ENCODE data around the gene NOG.
A peak's percentile ranks its signal among the peaks of the same experiment; 100 is the strongest.

NOG gene

GRCh38 chr17:56587298-56587697 lies 6.2 kb upstream of the NOG start:
- in situ Hi-C loops (cut with HindIII; ENCODE audit: low pct_unique_long_range_greater_than_20kb, low sequenced_read_pairs) = no loop called here
- no peak for DNase-seq (ENCODE audit: low read depth in 1 of 2, low spot score in 1 of 2)
- no peak for TF ChIP-seq JUND (IDR thresholded peaks at IDR 0.05; ENCODE audit: low read depth)

GRCh38 chr17:56592487-56593085 lies 913 bp upstream of the NOG start:
- in situ Hi-C loops (cut with HindIII; ENCODE audit: low pct_unique_long_range_greater_than_20kb, low sequenced_read_pairs) = no loop called here
- TF ChIP-seq JUND (IDR thresholded peaks at IDR 0.05; ENCODE audit: low read depth) = no peak
- DNase-seq (ENCODE audit: low read depth in 1 of 2, low spot score in 1 of 2) = peak; percentile 52 to 67

- peak; percentile 44 to 51 for DNase-seq (ENCODE audit: low read depth in 1 of 2, low spot score in 1 of 2)
- in situ Hi-C loops (cut with HindIII; ENCODE audit: low pct_unique_long_range_greater_than_20kb, low sequenced_read_pairs) = no loop called here
- TF ChIP-seq JUND (IDR thresholded peaks at IDR 0.05; ENCODE audit: low read depth) = no peak
Measured at GRCh38 chr17:56593086-56593645, 333 bp upstream of the NOG start.

GRCh38 chr17:56594320-56595107 lies 1.0 kb downstream of the NOG start:
- TF ChIP-seq JUND (IDR thresholded peaks at IDR 0.05; ENCODE audit: low read depth) = no peak
- peak; percentile 15 to 30 for DNase-seq (ENCODE audit: low read depth in 1 of 2, low spot score in 1 of 2)
- in situ Hi-C loops (cut with HindIII; ENCODE audit: low pct_unique_long_range_greater_than_20kb, low sequenced_read_pairs) = no loop called here

GRCh38 chr17:56595108-56595418 lies 1.6 kb downstream of the NOG start:
- no peak for TF ChIP-seq JUND (IDR thresholded peaks at IDR 0.05; ENCODE audit: low read depth)
- DNase-seq (ENCODE audit: low read depth in 1 of 2, low spot score in 1 of 2) = no peak

GRCh38 chr17:56595831-56596690 lies 2.6 kb downstream of the NOG start:
- no peak for TF ChIP-seq JUND (IDR thresholded peaks at IDR 0.05; ENCODE audit: low read depth)
- in situ Hi-C loops (cut with HindIII; ENCODE audit: low pct_unique_long_range_greater_than_20kb, low sequenced_read_pairs) = no loop called here
- peak in 1 of 2 experiments; percentile 20 for DNase-seq (ENCODE audit: low read depth in 1 of 2, low spot score in 1 of 2)

More at GRCh38 chr17:56595108-56595418, 1.6 kb downstream of the NOG start:
- in situ Hi-C loops (cut with HindIII; ENCODE audit: low pct_unique_long_range_greater_than_20kb, low sequenced_read_pairs) = no loop called here

GRCh38 chr17:56596691-56597494 lies 3.4 kb downstream of the NOG start:
- in situ Hi-C loops (cut with HindIII; ENCODE audit: low pct_unique_long_range_greater_than_20kb, low sequenced_read_pairs) = no loop called here
- no peak for DNase-seq (ENCODE audit: low read depth in 1 of 2, low spot score in 1 of 2)
- TF ChIP-seq JUND (IDR thresholded peaks at IDR 0.05; ENCODE audit: low read depth) = no peak

- DNase-seq (ENCODE audit: low read depth in 1 of 2, low spot score in 1 of 2) = no peak
- TF ChIP-seq JUND (IDR thresholded peaks at IDR 0.05; ENCODE audit: low read depth) = no peak
- in situ Hi-C loops (cut with HindIII; ENCODE audit: low pct_unique_long_range_greater_than_20kb, low sequenced_read_pairs) = no loop called here
Measured at GRCh38 chr17:56597495-56597990, 4.0 kb downstream of the NOG start.

- no peak for TF ChIP-seq JUND (IDR thresholded peaks at IDR 0.05; ENCODE audit: low read depth)
- DNase-seq (ENCODE audit: low read depth in 1 of 2, low spot score in 1 of 2) = no peak
- in situ Hi-C loops (cut with HindIII; ENCODE audit: low pct_unique_long_range_greater_than_20kb, low sequenced_read_pairs) = no loop called here
Measured at GRCh38 chr17:56598466-56598865, 5.0 kb downstream of the NOG start.

GRCh38 chr17:56599088-56599487 lies 5.6 kb downstream of the NOG start:
- DNase-seq (ENCODE audit: low read depth in 1 of 2, low spot score in 1 of 2) = no peak
- in situ Hi-C loops (cut with HindIII; ENCODE audit: low pct_unique_long_range_greater_than_20kb, low sequenced_read_pairs) = no loop called here

GRCh38 chr17:56599566-56599965 lies 6.1 kb downstream of the NOG start:
- in situ Hi-C loops (cut with HindIII; ENCODE audit: low pct_unique_long_range_greater_than_20kb, low sequenced_read_pairs) = no loop called here
- TF ChIP-seq JUND (IDR thresholded peaks at IDR 0.05; ENCODE audit: low read depth) = no peak
- no peak for DNase-seq (ENCODE audit: low read depth in 1 of 2, low spot score in 1 of 2)

More at GRCh38 chr17:56599088-56599487, 5.6 kb downstream of the NOG start:
- no peak for TF ChIP-seq JUND (IDR thresholded peaks at IDR 0.05; ENCODE audit: low read depth)

GRCh38 chr17:56600256-56600655 lies 6.8 kb downstream of the NOG start:
- no peak for TF ChIP-seq JUND (IDR thresholded peaks at IDR 0.05; ENCODE audit: low read depth)
- in situ Hi-C loops (cut with HindIII; ENCODE audit: low pct_unique_long_range_greater_than_20kb, low sequenced_read_pairs) = no loop called here
- no peak for DNase-seq (ENCODE audit: low read depth in 1 of 2, low spot score in 1 of 2)
